ENCODE data around the gene TIE1. TPM values are rescaled to one million over a fixed set of nuclear protein-coding genes. Genes with fewer than 3 reads are reported as not detected.
A peak's percentile ranks its signal among the peaks of the same experiment; 100 is the strongest.

Gene TIE1
- total RNA-seq, 2 experiments from 2014 or later, result not detected

GRCh38 chr1:43267818-43268425, 32.9 kb upstream of the TIE1 start:
- Mint-ChIP-seq H3K9me3 (ENCODE audit: low read depth) (peaks cover 3% of the 10 kb centered on the region), H3K27ac (no peak overlapping the region), H3K36me3 (ENCODE audit: low read depth) (no peaks in the 10 kb centered on the region), H3K4me1 (peaks cover 10% of the 10 kb centered on the region), H3K27me3 (peaks cover 5% of the 10 kb centered on the region), H3K4me3 (no peak overlapping the region)
- ChIA-PET POLR2A (no interaction called here), CTCF (no interaction called here)
- ATAC-seq (no peak), DNase-seq (no peak)
- intact Hi-C loops (cut with DNase I, micrococcal nuclease), result no loop called here

DNA sequence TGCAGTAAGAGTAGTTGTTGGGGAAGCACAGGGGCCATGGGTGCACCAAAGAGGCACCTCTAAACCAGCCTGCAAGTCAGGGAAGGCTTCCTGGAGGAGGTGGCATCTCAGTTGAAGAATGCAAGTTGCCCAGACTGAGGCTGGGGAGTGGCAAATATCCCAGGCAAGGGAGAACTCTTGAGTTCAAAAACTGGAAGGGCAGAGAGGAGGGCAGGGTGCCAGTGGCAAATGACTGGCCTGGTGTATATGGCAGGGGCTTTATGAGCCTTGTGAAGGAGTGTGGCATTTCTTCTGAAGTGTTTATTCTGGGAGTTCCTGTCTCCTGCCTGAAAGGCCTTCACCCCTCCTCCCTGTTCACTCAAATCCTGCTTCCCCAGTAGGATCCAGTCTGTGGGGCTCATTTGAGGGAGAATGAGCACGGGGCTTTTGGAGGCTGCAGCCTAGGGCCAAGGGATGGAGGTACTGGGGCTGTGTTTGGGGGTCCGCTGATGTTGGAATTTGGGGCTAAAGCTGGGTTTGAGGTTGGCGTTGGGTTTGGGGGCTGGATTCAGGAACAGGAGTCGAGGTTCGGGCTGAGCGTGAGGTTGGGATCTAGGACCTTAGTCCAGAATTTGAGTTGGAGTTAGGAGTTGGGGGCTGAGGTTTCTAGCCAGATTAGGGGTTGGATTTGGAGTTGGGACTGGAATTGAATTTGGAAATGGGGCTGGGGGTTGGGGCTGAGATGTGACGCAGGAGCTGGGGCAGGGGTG, 31.0 kb upstream of the TIE1 start, which contains the start of gene TMEM125:
Gene TMEM125, plus strand, starts transcription at position 357 of the 749 bp plus-strand sequence. CDS start 2,740 bp downstream, outside the sequence.
- Mint-ChIP-seq H3K9me3 (ENCODE audit: low read depth) (peaks cover 4% of the 10 kb centered on the region), H3K36me3 (ENCODE audit: low read depth) (peaks cover 4% of the 10 kb centered on the region), H3K27ac (no peak within 1 kb of the TSS), H3K4me1 (peaks cover 18% of the 10 kb centered on the region), H3K27me3 (peaks cover 2% of the 10 kb centered on the region), H3K4me3 (peak within 1 kb of the TSS; percentile 42)
- ChIA-PET CTCF (interaction anchor here (0.6 kb wide), 2 partner anchors 145 to 167 kb away, joined by 3 read pairs; no protein-coding TSS in a partner anchor), POLR2A (no interaction called here)
- DNase-seq (no peak), ATAC-seq (no peak)
- intact Hi-C loops (cut with DNase I, micrococcal nuclease), result no loop called here

- CTCF ChIA-PET, result interaction anchor here (0.6 kb wide), 1 partner anchor 144 kb away, joined by 3 read pairs; no protein-coding TSS in a partner anchor
- ATAC-seq, result peak; percentile 34
Observed at GRCh38 chr1:43270421-43271095, 30.2 kb upstream of the TIE1 start.

GRCh38 chr1:43271186-43272118, 29.3 kb upstream of the TIE1 start:
- H3K27ac Mint-ChIP-seq, result no peak overlapping the region
- peak; percentile 55 for ATAC-seq
- peak overlapping the region; percentile 42 for H3K4me3 Mint-ChIP-seq
- H3K36me3 Mint-ChIP-seq (ENCODE audit: low read depth), result peaks cover 4% of the 10 kb centered on the region
- peaks cover 21% of the 10 kb centered on the region for H3K4me1 Mint-ChIP-seq
- CTCF ChIA-PET, result interaction anchor here (0.7 kb wide), 1 partner anchor 18 kb away, joined by 3 read pairs; no protein-coding TSS in a partner anchor
- peak; percentile 33 for DNase-seq
- POLR2A ChIA-PET, result no interaction called here
- peaks cover 2% of the 10 kb centered on the region for H3K27me3 Mint-ChIP-seq
- intact Hi-C loops (cut with DNase I, micrococcal nuclease), result no loop called here
- peaks cover 4% of the 10 kb centered on the region for H3K9me3 Mint-ChIP-seq (ENCODE audit: low read depth)

More at GRCh38 chr1:43270421-43271095, 30.2 kb upstream of the TIE1 start:
- Mint-ChIP-seq H3K4me3 (peak overlapping the region; percentile 42), H3K36me3 (ENCODE audit: low read depth) (peaks cover 4% of the 10 kb centered on the region), H3K4me1 (peaks cover 21% of the 10 kb centered on the region), H3K27ac (no peak overlapping the region), H3K9me3 (ENCODE audit: low read depth) (peaks cover 4% of the 10 kb centered on the region), H3K27me3 (peaks cover 2% of the 10 kb centered on the region)
- peak; percentile 49 for DNase-seq
- intact Hi-C loops (cut with DNase I, micrococcal nuclease), result no loop called here
- POLR2A ChIA-PET, result no interaction called here

DNA sequence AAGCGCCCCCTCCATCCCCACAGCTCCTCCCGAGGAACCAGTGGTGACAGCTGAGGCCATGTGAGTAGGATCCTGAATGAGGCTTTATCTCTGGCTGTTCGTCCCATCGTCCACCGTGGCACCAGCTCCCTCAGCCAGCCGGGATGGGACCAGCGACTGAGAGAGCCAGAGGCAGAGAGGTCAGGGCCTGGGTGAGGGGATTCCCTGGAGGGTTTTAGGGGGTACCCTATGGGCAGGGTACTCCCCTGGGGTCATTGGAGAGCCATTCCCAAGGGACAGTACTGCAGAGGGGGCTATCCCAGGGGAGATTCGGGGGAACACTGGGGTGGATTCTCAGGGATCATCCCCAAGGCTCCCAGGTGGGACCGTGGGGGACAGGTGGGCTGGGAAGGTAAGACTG, 28.6 kb upstream of the TIE1 start:
- Mint-ChIP-seq H3K36me3 (ENCODE audit: low read depth) (peaks cover 4% of the 10 kb centered on the region), H3K27ac (no peak overlapping the region)
- intact Hi-C loops (cut with DNase I, micrococcal nuclease), result no loop called here

GRCh38 chr1:43272576-43273571, 27.9 kb upstream of the TIE1 start:
- CTCF ChIA-PET, result no interaction called here
- DNase-seq, result no peak
- H3K36me3 Mint-ChIP-seq (ENCODE audit: low read depth), result peaks cover 4% of the 10 kb centered on the region
- intact Hi-C loops (cut with DNase I, micrococcal nuclease), result no loop called here
- H3K27me3 Mint-ChIP-seq, result peaks cover 2% of the 10 kb centered on the region
- H3K27ac Mint-ChIP-seq, result no peak overlapping the region
- ATAC-seq, result no peak
- H3K4me1 Mint-ChIP-seq, result peaks cover 21% of the 10 kb centered on the region
- no peak overlapping the region for H3K4me3 Mint-ChIP-seq
- POLR2A ChIA-PET, result no interaction called here
- peaks cover 4% of the 10 kb centered on the region for H3K9me3 Mint-ChIP-seq (ENCODE audit: low read depth)

More for the DNA sequence above, 28.6 kb upstream of the TIE1 start:
- no peak for DNase-seq
- peaks cover 2% of the 10 kb centered on the region for H3K27me3 Mint-ChIP-seq
- H3K9me3 Mint-ChIP-seq (ENCODE audit: low read depth), result peaks cover 4% of the 10 kb centered on the region
- CTCF ChIA-PET, result interaction anchor here (0.7 kb wide), 1 partner anchor 18 kb away, joined by 3 read pairs; no protein-coding TSS in a partner anchor
- POLR2A ChIA-PET, result no interaction called here
- no peak overlapping the region for H3K4me3 Mint-ChIP-seq
- H3K4me1 Mint-ChIP-seq, result peaks cover 21% of the 10 kb centered on the region
- ATAC-seq, result no peak

DNA sequence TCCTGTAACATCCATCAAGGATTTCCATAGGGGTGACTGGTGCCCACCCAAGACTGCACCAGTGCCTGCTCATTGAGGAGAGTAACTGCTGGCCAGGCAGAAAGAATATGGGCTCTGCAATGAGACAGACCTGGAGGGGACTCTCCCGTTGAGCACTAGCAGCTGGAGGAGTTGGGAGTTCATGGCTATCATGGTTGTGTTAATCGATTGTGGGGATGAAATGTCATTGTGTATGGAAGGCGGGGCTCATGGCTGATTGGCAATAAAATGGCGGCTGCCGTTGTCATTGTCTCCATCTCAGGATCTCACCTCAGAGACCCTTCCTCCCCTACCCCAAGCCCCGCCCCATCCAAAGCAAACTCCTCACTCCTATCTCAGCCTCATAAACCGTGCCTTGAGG, 27.1 kb upstream of the TIE1 start:
- peaks cover 21% of the 10 kb centered on the region for H3K4me1 Mint-ChIP-seq
- POLR2A ChIA-PET, result no interaction called here
- CTCF ChIA-PET, result no interaction called here
- H3K9me3 Mint-ChIP-seq (ENCODE audit: low read depth), result peaks cover 4% of the 10 kb centered on the region
- intact Hi-C loops (cut with DNase I, micrococcal nuclease), result loop anchor here in 1 of 2 experiments (1.0 kb wide), 1 partner anchor 76 kb away; no protein-coding TSS in a partner anchor
- peaks cover 2% of the 10 kb centered on the region for H3K27me3 Mint-ChIP-seq
- DNase-seq (no peak), ATAC-seq (no peak)
- H3K4me3 Mint-ChIP-seq, result no peak overlapping the region
- no peak overlapping the region for H3K27ac Mint-ChIP-seq
- peaks cover 4% of the 10 kb centered on the region for H3K36me3 Mint-ChIP-seq (ENCODE audit: low read depth)

DNA sequence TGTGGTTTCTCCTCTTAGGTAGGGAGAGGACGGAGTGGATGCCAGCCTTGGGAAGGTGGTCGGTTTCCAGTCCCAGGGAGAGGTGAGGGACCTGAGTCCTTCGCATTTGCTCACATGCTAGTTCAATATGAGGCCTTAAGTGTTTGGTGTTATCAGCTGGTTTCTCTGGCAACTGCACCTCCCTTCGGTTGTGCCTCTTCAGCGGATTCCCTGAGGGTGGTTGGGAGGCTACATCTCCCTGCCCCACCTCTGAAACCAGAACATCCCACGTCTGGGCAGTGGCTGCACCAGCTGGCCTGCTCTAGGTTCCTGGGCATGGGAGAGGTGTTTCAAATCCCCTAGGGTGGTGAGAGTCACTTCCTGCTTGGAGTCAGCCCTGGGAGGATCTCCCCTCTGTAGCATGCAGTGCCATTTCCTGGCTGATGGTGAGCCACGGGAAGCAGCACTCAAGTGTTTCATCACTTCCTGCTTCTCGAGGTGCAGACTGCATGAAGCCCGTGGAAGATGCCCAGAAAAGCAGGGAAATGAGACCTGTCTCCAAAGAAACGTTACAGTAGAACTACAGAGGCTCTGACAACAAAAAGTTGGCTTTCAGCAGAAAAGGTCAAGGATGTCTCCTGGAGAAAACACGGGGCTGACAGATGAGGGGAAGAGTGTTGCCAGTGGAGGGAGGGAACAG, 26.5 kb upstream of the TIE1 start:
- intact Hi-C loops (cut with DNase I, micrococcal nuclease), result loop anchor here in 1 of 2 experiments (1.0 kb wide), 1 partner anchor 75 kb away; no protein-coding TSS in a partner anchor
- DNase-seq (peak; percentile 69), ATAC-seq (peak; percentile 91)
- ChIA-PET POLR2A (no interaction called here), CTCF (no interaction called here)
- peaks cover 4% of the 10 kb centered on the region for H3K27me3 Mint-ChIP-seq
- H3K27ac Mint-ChIP-seq, result peak overlapping the region; percentile 94
- peaks cover 21% of the 10 kb centered on the region for H3K4me1 Mint-ChIP-seq
- peak overlapping the region; percentile 15 for H3K4me3 Mint-ChIP-seq
- peaks cover 4% of the 10 kb centered on the region for H3K9me3 Mint-ChIP-seq (ENCODE audit: low read depth)
- H3K36me3 Mint-ChIP-seq (ENCODE audit: low read depth), result peaks cover 4% of the 10 kb centered on the region

GRCh38 chr1:43274804-43275180, 26.0 kb upstream of the TIE1 start:
- peaks cover 4% of the 10 kb centered on the region for H3K36me3 Mint-ChIP-seq (ENCODE audit: low read depth)
- ATAC-seq, result no peak
- peaks cover 4% of the 10 kb centered on the region for H3K27me3 Mint-ChIP-seq
- no peak for DNase-seq
- H3K4me3 Mint-ChIP-seq, result peak overlapping the region; percentile 15
- peak overlapping the region; percentile 94 for H3K27ac Mint-ChIP-seq
- ChIA-PET POLR2A (no interaction called here), CTCF (no interaction called here)
- peaks cover 21% of the 10 kb centered on the region for H3K4me1 Mint-ChIP-seq
- intact Hi-C loops (cut with DNase I, micrococcal nuclease), result loop anchor here in 1 of 2 experiments (1.0 kb wide), 1 partner anchor 75 kb away; no protein-coding TSS in a partner anchor
- peaks cover 4% of the 10 kb centered on the region for H3K9me3 Mint-ChIP-seq (ENCODE audit: low read depth)

All from activated CD4-positive, alpha-beta T cell treated with anti-CD3 and anti-CD28 coated beads for 36 hours (primary cell).